ENCODE results near the gene KRTAP12-3. TPM values are rescaled to one million over a fixed set of nuclear protein-coding genes. Genes with fewer than 3 reads are reported as not detected.

The KRTAP12-3 gene
- total RNA-seq, 1 experiment from 2014 or later, result not detected

DNA sequence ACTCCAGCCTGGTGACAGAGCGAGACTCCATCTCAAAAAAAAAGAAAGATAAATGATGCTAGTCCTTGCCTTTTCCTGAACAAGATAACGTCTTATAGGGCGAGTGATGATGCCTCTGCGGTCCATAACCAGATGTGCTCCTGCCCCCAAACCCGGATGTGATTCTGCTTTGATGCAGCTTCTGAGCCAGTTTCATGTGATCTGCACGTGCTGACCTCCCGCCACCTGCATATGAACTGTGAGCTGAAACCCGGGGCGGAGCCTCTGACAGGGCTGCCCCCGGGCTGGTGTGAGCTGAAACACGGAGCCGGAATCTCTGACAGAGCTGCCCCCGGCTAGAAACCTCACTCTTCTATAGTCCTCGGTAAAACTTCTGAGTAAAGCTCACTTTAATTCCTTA lies 4.6 kb upstream of the KRTAP12-3 start:
- H3K27me3 Mint-ChIP-seq (ENCODE audit: low read depth), result peaks cover 10% of the 10 kb centered on the region
- TF ChIP-seq TEAD4 (CRISPR knock-in tag; IDR thresholded peaks at IDR 0.05) (no peak), JUN (CRISPR knock-in tag; IDR thresholded peaks at IDR 0.05) (no peak), ESRRA (CRISPR knock-in tag; IDR thresholded peaks at IDR 0.05; ENCODE audit: borderline replicate concordance) (no peak), CREB1 (CRISPR knock-in tag; IDR thresholded peaks at IDR 0.05) (no peak), ZNF416 (CRISPR knock-in tag; IDR thresholded peaks at IDR 0.05) (no peak), SP1 (CRISPR knock-in tag; conservative IDR thresholded peaks at IDR 0.05) (0 out of 2 replicates have a peak, but pooled peaks have one; percentile 37), SMAD3 (CRISPR knock-in tag; IDR thresholded peaks at IDR 0.05; ENCODE audit: borderline replicate concordance) (no peak), NFATC4 (CRISPR knock-in tag; IDR thresholded peaks at IDR 0.05) (no peak), NR2C2 (CRISPR knock-in tag; IDR thresholded peaks at IDR 0.05) (no peak)
- TF ChIP-seq, protein P1, sequence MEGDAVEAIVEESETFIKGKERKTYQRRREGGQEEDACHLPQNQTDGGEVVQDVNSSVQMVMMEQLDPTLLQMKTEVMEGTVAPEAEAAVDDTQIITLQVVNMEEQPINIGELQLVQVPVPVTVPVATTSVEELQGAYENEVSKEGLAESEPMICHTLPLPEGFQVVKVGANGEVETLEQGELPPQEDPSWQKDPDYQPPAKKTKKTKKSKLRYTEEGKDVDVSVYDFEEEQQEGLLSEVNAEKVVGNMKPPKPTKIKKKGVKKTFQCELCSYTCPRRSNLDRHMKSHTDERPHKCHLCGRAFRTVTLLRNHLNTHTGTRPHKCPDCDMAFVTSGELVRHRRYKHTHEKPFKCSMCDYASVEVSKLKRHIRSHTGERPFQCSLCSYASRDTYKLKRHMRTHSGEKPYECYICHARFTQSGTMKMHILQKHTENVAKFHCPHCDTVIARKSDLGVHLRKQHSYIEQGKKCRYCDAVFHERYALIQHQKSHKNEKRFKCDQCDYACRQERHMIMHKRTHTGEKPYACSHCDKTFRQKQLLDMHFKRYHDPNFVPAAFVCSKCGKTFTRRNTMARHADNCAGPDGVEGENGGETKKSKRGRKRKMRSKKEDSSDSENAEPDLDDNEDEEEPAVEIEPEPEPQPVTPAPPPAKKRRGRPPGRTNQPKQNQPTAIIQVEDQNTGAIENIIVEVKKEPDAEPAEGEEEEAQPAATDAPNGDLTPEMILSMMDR (IDR thresholded peaks at IDR 0.05), result no peak
- TF ChIP-seq, protein P2, sequence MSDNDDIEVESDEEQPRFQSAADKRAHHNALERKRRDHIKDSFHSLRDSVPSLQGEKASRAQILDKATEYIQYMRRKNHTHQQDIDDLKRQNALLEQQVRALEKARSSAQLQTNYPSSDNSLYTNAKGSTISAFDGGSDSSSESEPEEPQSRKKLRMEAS (CRISPR knock-in tag; IDR thresholded peaks at IDR 0.05), result peak; percentile 72; the same call in 1 of the 2 replicates
- TF ChIP-seq, protein P3, sequence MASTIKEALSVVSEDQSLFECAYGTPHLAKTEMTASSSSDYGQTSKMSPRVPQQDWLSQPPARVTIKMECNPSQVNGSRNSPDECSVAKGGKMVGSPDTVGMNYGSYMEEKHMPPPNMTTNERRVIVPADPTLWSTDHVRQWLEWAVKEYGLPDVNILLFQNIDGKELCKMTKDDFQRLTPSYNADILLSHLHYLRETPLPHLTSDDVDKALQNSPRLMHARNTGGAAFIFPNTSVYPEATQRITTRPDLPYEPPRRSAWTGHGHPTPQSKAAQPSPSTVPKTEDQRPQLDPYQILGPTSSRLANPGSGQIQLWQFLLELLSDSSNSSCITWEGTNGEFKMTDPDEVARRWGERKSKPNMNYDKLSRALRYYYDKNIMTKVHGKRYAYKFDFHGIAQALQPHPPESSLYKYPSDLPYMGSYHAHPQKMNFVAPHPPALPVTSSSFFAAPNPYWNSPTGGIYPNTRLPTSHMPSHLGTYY (CRISPR knock-in tag; IDR thresholded peaks at IDR 0.05), result no peak
- TF ChIP-seq, protein P4, sequence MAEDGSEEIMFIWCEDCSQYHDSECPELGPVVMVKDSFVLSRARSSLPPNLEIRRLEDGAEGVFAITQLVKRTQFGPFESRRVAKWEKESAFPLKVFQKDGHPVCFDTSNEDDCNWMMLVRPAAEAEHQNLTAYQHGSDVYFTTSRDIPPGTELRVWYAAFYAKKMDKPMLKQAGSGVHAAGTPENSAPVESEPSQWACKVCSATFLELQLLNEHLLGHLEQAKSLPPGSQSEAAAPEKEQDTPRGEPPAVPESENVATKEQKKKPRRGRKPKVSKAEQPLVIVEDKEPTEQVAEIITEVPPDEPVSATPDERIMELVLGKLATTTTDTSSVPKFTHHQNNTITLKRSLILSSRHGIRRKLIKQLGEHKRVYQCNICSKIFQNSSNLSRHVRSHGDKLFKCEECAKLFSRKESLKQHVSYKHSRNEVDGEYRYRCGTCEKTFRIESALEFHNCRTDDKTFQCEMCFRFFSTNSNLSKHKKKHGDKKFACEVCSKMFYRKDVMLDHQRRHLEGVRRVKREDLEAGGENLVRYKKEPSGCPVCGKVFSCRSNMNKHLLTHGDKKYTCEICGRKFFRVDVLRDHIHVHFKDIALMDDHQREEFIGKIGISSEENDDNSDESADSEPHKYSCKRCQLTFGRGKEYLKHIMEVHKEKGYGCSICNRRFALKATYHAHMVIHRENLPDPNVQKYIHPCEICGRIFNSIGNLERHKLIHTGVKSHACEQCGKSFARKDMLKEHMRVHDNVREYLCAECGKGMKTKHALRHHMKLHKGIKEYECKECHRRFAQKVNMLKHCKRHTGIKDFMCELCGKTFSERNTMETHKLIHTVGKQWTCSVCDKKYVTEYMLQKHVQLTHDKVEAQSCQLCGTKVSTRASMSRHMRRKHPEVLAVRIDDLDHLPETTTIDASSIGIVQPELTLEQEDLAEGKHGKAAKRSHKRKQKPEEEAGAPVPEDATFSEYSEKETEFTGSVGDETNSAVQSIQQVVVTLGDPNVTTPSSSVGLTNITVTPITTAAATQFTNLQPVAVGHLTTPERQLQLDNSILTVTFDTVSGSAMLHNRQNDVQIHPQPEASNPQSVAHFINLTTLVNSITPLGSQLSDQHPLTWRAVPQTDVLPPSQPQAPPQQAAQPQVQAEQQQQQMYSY (CRISPR knock-in tag; IDR thresholded peaks at IDR 0.05), result peak; percentile 90
- TF ChIP-seq, protein P5, sequence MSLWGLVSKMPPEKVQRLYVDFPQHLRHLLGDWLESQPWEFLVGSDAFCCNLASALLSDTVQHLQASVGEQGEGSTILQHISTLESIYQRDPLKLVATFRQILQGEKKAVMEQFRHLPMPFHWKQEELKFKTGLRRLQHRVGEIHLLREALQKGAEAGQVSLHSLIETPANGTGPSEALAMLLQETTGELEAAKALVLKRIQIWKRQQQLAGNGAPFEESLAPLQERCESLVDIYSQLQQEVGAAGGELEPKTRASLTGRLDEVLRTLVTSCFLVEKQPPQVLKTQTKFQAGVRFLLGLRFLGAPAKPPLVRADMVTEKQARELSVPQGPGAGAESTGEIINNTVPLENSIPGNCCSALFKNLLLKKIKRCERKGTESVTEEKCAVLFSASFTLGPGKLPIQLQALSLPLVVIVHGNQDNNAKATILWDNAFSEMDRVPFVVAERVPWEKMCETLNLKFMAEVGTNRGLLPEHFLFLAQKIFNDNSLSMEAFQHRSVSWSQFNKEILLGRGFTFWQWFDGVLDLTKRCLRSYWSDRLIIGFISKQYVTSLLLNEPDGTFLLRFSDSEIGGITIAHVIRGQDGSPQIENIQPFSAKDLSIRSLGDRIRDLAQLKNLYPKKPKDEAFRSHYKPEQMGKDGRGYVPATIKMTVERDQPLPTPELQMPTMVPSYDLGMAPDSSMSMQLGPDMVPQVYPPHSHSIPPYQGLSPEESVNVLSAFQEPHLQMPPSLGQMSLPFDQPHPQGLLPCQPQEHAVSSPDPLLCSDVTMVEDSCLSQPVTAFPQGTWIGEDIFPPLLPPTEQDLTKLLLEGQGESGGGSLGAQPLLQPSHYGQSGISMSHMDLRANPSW (CRISPR knock-in tag; conservative IDR thresholded peaks at IDR 0.05; ENCODE audit: low read depth), result no peak
- peaks cover 24% of the 10 kb centered on the region for H3K9me3 Mint-ChIP-seq
- peak; percentile 33 for DNase-seq (ENCODE audit: low spot score)
- H3K4me3 Mint-ChIP-seq, result no peak overlapping the region
- ATAC-seq, result peak; percentile 58; the same call in 1 of the 2 replicates
- POLR2A ChIA-PET, result no interaction called here
- no peak overlapping the region for H3K27ac Mint-ChIP-seq
- CTCF ChIA-PET, result interaction anchor here (1.4 kb wide), 1 partner anchor 96 kb away, joined by 4 read pairs; no protein-coding TSS in a partner anchor
- peaks cover 21% of the 10 kb centered on the region for H3K36me3 Mint-ChIP-seq
- peaks cover 5% of the 10 kb centered on the region for H3K4me1 Mint-ChIP-seq

DNA sequence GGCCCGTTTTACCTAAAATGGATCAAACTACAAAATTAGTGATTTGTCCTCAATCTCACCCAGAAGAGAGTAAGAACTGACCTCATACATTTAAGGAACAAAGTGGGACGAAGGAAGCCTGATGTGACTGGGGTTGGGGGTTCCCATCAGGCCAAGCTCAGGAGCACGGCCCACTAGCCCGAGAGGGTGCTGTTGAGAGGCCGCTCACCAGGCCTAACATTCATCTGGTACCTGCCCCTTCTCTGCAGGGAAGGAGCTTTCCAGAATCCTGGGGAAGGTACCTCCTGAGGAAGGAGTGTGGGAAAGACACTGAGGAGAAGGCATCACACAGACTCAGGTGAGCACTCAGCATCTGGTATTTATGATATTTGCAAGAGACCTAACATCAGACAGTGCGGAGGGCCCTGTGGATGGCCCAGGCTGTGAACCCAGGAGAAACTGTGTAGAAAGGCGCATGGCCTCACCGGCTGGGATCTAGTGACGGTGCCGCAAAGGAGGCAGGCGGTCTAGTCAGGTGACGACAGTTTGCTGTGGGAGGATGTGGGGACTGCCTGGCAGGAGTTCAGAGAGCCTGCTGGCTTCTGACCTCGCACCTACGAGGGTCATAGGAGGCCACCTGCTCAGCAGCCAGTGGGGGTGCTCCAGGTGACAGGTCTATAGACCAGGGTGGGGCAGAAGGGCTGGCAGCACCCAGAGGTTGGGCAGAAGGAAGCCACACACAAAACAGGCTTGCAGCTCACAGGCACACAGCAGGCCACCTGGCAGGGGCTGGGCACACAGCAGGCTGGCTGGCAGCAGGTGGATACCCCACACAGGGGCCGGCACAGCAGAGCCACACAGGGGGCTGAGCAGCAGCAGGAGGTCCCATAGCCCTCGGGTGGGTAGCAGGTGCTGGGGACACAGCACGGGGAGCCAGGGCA lies 3.8 kb upstream of the KRTAP12-3 start:
- ChIA-PET POLR2A (no interaction called here), CTCF (interaction anchor here (1.1 to 1.4 kb wide), 2 partner anchors 32 to 95 kb away, joined by 3 to 4 read pairs; no protein-coding TSS in a partner anchor)
- Mint-ChIP-seq H3K9me3 (peaks cover 24% of the 10 kb centered on the region), H3K27ac (no peak overlapping the region), H3K4me3 (no peak overlapping the region), H3K4me1 (peaks cover 12% of the 10 kb centered on the region), H3K27me3 (ENCODE audit: low read depth) (peaks cover 10% of the 10 kb centered on the region), H3K36me3 (peaks cover 23% of the 10 kb centered on the region)
- DNase-seq (ENCODE audit: low spot score), result no peak
- ATAC-seq, result no peak
- TF ChIP-seq, protein P6, sequence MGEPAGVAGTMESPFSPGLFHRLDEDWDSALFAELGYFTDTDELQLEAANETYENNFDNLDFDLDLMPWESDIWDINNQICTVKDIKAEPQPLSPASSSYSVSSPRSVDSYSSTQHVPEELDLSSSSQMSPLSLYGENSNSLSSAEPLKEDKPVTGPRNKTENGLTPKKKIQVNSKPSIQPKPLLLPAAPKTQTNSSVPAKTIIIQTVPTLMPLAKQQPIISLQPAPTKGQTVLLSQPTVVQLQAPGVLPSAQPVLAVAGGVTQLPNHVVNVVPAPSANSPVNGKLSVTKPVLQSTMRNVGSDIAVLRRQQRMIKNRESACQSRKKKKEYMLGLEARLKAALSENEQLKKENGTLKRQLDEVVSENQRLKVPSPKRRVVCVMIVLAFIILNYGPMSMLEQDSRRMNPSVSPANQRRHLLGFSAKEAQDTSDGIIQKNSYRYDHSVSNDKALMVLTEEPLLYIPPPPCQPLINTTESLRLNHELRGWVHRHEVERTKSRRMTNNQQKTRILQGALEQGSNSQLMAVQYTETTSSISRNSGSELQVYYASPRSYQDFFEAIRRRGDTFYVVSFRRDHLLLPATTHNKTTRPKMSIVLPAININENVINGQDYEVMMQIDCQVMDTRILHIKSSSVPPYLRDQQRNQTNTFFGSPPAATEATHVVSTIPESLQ (CRISPR knock-in tag; IDR thresholded peaks at IDR 0.05), result no peak
- TF ChIP-seq CREM (CRISPR knock-in tag; IDR thresholded peaks at IDR 0.05) (no peak), GTF2I (CRISPR knock-in tag; conservative IDR thresholded peaks at IDR 0.05) (no peak), ZNF232 (CRISPR knock-in tag; IDR thresholded peaks at IDR 0.05) (no peak), ZNF121 (CRISPR knock-in tag; IDR thresholded peaks at IDR 0.05) (no peak), MYBL2 (CRISPR knock-in tag; IDR thresholded peaks at IDR 0.05) (no peak), SMAD4 (CRISPR knock-in tag; IDR thresholded peaks at IDR 0.05) (no peak)
- TF ChIP-seq, protein P7, sequence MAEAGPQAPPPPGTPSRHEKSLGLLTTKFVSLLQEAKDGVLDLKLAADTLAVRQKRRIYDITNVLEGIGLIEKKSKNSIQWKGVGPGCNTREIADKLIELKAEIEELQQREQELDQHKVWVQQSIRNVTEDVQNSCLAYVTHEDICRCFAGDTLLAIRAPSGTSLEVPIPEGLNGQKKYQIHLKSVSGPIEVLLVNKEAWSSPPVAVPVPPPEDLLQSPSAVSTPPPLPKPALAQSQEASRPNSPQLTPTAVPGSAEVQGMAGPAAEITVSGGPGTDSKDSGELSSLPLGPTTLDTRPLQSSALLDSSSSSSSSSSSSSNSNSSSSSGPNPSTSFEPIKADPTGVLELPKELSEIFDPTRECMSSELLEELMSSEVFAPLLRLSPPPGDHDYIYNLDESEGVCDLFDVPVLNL (CRISPR knock-in tag; IDR thresholded peaks at IDR 0.05; ENCODE audit: borderline replicate concordance, low read depth), result no peak

All from WTC11 (cell line).